Posterior vena cava (tissue), 2 donors: ENCODE measurements around the gene RETREG1. TPM values are rescaled to one million over a fixed set of nuclear protein-coding genes. Genes with fewer than 3 reads are reported as not detected.
"Not testable (repeated sequence)": the region's sequence is repeated elsewhere in the genome, so short reads cannot be mapped to it uniquely, and the experiment has no call there.

Experiments used
- DNase-seq: peaks from one replicate; pipeline ENCODE4 v3.0.0-alpha.2; 2020; ENCODE audit warnings: low spot score
- intact Hi-C, 2 donors: fragments of 100-400 bp; cut with DNase I; formaldehyde crosslinking; loops; one replicate each; pipeline versions ENCODE4 v1.14.1 to v1.14.2; 2022 to 2023
- total RNA-seq, 2 donors: library from RNA; stranded (reverse); fragmentation: NEBNext Ultra II Directional; extraction: Animal tissue kit (Norgen Biotek cat#: 25700); gene quantifications; one replicate each; pipeline ENCODE4 v1.2.1, GENCODE V29; 2021
- donor health status: DM: yes; HTN: yes; CAD: no.
- donor health status: DM: yes; HTN: yes; CAD: no.

The RETREG1 gene
- total RNA-seq, 2 donors from 2014 or later: 5.4 to 10.9 TPM

DNA sequence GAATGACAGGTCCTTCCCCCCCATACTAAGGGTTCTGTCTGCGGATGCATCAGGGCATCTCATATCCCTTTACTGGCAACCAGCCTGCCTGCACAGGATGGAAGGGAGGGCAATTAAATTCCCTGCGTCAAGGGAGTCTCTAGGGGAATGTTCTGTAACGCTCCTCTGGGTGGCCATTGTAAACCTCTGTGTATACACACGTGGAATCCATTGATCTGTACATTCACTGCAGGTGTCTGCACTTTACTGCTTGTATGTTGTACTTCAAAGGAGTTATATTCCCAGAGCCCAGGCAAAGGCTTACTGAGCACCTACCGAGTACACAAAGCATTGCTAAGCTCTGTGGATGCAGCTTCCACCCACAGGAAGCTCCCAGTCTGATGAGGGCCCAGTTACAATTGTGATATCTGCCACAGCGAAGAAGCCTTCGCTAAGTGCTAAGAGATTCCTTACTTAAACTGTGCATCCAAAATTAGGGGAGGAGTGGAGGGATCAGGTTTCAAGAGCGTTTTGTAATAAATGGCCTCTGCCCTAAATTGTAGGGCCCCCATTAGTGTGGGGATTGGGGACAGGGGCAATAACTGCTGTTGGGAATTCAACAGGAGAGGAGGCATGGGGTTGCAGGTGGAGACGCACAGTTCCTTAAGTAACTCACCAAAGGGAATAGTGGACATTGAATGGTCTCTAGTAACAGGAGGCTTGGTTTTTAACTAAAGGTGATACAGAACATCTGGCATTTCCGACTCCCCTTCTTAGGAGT, 1.5 kb upstream of the RETREG1 start:
- intact Hi-C loops: no loop called here
- no peak for DNase-seq

- intact Hi-C loops: no loop called here
Measured at GRCh38 chr5:16617274-16617968, 624 bp upstream of the RETREG1 start.

GRCh38 chr5:16615741-16616535, 859 bp downstream of the RETREG1 start:
- no peak for DNase-seq
- intact Hi-C loops: no loop called here

More at GRCh38 chr5:16617274-16617968, 624 bp upstream of the RETREG1 start:
- DNase-seq: no peak

DNA sequence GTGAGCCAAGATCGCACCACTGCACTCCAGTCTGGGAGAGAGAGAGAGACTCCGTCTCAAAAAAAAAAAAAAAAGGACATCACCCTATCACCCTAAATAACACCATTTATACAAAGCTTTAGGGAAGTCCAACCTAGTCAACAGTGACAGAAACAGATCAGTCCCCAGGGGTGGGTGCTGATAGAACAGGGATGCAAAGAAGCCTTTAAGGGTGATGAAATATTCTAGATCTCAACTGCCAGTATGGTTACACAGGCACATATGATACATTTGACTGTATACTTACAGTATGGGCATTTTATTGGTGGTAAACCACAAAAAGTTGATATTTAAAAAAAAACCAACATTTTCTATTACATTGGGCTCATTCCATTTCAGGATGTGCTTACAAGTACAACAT, 4.8 kb downstream of the RETREG1 start:
- intact Hi-C loops: no loop called here
- DNase-seq: no peak

DNA sequence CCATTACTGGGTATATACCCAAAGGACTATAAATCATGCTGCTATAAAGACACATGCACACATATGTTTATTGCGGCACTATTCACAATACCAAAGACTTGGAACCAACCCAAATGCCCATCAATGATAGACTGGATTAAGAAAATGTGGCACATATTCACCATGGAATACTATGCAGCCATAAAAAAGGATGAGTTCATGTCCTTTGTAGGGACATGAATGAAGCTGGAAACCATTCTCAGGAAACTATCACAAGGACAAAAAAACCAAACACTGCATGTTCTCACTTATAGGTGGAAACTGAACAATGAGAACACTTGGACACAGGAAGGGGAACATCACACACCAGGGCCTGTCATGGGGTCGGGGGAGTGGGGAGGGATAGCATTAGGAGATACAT, 5.9 kb downstream of the RETREG1 start:
- DNase-seq, intact Hi-C loops: not testable (repeated sequence)

- intact Hi-C loops: no loop called here
- DNase-seq: no peak
Measured at GRCh38 chr5:16609412-16609811, 7.4 kb downstream of the RETREG1 start.

GRCh38 chr5:16606628-16607027, 10.2 kb downstream of the RETREG1 start:
- intact Hi-C loops: no loop called here
- no peak for DNase-seq

GRCh38 chr5:16603701-16604100, 13.1 kb downstream of the RETREG1 start:
- DNase-seq: no peak
- intact Hi-C loops: no loop called here

DNA sequence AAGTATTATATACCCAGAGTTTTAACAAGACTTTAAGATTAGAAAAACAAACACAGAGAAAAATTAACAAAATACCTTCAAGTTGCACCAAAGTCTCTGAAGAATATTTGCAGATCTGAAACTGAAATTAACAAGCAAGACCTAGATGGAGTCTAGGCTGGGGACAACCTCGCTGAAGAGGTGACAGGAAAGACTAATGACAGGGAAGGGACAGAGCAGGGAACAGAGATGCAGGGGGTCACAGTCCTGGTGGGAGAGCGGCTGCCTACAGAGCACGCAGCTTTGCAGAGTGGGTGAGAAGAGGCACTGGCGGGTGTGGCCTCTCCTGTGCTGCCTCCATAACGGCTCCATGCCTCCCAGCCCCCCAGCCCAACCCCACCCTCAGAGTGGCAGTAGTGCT, 13.5 kb downstream of the RETREG1 start:
- DNase-seq: no peak
- intact Hi-C loops: no loop called here

DNA sequence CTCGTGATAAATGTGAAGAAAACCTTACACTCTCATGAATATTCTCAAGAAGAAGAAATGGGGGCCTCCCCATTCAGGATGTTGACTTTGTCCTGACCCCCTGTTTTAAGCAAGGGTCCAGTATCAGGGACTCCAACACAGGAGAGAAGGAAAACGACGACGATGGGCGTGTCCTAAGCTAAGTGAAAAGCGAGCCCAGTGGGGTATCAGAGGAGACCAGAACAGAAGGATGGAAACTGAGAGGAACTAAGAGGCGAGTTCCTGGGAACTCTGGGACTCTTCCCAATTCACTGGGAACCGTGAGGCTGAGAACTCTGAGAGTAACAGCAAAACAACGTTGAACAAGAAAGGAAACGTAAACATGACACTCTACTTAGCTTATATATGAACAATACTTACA, 14.6 kb downstream of the RETREG1 start:
- intact Hi-C loops: no loop called here
- no peak for DNase-seq

DNA sequence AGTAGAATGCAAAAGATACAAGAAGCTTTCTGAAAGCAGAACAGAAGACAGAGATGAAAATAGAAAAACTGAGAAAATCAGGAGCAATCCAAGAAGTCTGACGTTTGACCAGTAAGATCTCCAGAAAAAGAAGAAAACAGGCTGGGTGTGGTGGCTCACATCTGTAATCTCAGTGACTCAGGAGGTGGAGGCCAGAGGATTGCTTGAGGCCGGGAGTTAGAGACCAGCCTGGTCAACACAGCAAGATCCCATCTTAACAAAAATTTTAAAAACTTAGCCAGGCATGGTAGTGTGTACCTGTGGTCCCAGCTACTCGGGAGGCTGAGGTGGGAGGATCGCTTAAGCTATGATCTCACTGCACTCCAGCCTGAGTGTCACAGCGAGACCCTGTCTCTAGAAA, 15.9 kb downstream of the RETREG1 start:
- intact Hi-C loops: no loop called here
- DNase-seq: no peak

DNA sequence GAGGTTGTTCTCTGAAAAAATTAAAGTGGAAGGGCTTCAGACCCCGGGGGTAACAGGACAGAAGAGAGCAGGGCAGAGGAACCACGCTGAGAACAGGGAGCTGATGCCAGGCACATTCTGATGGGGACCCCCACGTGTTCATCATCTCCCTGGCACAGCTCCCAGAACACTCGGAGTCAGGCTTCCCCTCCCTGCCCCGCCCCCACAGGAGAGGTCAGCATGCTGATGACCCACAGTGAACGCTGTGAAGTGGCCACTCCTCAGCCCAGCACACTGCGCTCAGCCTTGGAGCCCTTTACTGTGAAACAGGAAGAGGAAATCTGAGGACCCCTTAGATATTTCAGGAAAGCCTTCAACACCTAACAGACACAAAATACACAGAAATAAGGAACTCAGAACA, 16.4 kb downstream of the RETREG1 start:
- intact Hi-C loops: no loop called here
- DNase-seq: peak; percentile 84

DNA sequence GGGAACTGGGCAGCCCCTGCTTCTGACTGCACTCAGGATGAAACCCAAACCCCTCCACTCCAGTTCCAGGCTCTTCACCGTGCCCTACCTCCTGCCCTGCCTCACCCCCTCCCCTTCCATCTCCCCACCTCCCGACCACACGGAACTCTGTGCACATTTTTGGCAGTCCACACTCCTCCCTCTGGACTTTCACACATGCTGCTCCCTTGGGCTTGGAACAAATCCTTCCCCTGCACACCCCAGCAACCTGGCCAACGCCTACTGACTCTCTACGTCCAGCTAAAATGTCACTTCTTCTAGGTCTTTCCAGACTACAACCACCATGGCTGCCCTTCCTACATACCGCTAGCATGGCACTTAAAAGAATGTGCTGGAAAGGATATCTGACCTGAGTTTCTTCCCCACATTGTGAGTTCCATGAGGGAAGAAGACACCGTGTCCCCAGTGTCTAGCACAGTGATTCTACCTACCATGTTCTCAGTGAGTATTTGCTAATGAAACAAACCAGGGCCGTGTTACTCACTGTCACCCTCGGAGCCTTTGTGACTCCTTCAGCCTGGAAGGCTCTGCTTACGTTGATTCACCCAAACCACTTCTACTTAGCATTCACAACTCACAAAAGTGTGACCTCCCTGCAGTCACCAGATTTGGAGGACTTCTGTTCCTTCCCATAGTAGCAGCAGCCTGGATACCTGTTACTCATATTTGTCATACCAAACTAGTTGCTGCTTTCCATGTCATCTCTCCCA, 18.7 kb downstream of the RETREG1 start:
- intact Hi-C loops: no loop called here

DNA sequence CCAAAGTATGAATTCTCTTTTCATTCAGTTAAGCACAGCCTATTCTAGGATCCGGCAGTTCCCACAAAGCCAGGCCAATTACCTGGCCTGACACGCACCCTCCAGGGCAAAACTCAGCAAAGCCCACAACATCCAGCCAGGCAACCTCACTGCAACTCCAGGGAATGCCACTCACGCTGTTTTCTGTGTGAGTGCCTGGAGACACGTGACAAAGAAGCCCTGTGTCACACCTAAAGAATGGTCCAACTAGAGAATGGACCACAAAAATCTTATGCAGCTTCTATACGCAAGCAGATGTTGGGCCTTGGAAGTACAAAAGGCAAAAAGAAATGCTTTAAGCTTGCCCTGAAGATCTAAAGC, 20.2 kb downstream of the RETREG1 start:
- no peak for DNase-seq
- intact Hi-C loops: no loop called here

More for the DNA sequence above, 18.7 kb downstream of the RETREG1 start:
- DNase-seq: no peak

- intact Hi-C loops: no loop called here
- no peak for DNase-seq
Measured at GRCh38 chr5:16595881-16596580, 20.8 kb downstream of the RETREG1 start.

DNA sequence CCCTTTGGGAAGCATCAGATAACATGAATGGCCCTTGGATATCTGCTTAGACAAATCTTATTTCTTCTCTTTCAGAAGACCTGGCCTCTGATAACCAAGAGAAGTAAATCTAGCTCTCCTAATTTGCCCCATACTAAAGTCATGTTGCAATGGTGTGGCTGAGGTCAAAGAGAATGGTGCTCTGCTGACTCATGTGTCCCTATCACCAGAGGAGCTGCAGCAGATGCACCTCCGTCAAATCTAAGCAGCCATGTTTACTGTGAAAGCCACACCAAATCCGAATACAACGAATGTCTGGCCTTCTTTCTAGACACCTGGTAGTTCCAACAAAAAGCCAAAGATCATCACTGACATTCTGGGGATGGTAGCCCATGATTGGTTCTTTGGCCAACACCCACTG, 23.2 kb downstream of the RETREG1 start:
- DNase-seq: no peak

DNA sequence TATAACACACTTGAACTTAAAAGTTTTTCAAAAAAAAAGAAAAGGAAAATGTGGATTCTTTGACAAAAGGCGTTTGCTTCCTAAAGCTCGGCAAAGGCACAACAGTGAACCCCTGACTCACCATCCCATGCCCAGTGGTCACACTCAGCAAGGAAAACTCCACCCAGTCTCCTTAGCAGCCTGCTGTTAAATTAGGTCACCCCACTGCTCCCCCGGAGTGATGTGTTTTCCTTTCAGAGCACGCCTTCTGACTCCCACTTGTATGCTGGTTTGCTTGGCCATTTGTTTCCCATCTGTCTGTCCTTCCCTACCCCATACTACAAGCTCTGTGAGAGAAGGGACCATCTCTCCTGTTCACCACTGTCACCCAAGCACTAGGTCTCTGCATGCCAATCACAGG, 23.8 kb downstream of the RETREG1 start:
- DNase-seq: no peak
- intact Hi-C loops: loop anchor here in 1 of 2 donors (1.0 kb wide), 1 partner anchor 43 kb away; no protein-coding TSS in a partner anchor

More for the DNA sequence above, 23.2 kb downstream of the RETREG1 start:
- intact Hi-C loops: loop anchor here in 1 of 2 donors (1.0 kb wide), 1 partner anchor 43 kb away; no protein-coding TSS in a partner anchor

DNA sequence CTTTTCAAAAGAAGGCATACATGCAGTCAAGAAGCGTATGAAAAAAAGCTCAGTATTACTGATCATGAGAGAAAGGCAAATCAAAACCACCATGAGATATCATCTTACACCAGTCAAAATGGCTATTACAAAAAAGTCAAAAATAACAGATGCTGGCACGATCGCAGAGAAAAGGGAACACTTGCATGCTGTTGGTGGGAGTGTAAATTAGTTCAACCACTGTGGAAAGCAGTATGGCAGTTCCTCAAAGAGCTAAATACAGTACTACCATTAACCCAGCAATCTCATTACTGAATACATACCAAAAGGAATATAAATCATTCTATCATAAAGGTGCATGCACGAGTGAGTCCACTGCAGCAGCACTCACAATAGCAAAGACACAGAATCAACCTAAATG, 24.5 kb downstream of the RETREG1 start:
- intact Hi-C loops: no loop called here
- DNase-seq: no peak

DNA sequence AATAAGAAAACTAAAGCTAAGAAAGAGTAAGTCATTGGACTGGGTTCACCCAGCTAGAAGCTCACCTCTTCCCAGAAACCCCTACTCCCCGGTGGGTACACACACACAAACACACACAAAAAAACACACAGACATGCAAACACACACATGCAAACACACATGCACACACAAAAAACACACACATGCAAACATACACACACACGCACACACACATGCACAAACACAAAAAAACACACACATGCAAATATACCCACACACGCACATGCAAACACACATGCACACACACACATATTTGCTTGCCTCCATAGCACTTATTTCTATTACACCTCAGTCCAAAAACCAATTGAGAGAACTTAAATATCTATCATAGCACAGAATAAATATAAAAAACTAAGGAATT, 26.1 kb downstream of the RETREG1 start:
- no peak for DNase-seq
- intact Hi-C loops: no loop called here
